T follicular helper cell (primary cell): Measurements from ENCODE around the gene ZNF423.

ENCODE experiments used
- DNase-seq: peaks from one replicate; pipeline ENCODE4 v3.0.0-alpha.2; 2020; ENCODE audit warnings: low read depth

ZNF423 gene

DNA sequence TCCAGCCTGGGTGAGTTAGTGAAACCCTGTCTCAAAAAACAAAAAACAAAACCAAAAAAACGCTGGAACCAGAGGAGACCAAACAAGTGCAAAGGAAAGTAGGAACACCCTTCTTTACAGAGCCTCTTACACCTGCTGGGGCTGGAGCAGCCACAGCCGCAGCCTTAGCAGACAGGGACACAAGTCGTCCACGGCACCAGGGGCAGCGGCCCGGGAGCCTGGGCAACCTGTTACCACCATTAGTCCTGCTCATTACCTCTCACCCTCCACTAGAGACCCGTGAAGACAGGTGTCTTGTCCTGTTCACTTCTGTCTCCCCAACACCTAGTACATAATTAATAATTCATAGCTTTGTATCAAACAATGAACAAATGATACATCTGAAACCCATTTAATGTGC lies 398.7 kb downstream of the ZNF423 start:
- DNase-seq: no peak

DNA sequence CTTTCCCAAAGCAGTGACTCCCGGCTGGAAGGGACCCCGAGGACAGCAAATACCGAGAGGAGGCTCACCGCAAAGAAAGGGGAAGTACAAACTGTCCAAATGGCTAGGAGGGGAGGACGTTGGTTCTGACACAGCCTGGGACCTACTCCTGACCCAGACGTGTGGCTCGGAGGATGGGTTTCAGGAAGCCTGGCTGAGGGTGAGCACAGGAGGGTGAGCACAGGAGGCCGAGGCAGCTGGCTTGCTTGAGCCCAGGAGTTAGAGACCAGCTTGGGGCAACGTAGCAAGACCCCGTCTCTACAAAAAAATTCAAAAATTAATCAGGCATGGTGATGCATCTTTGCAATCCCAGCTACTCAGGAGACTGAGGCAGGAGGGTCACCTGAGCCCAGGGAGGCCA lies 399.1 kb downstream of the ZNF423 start:
- no peak for DNase-seq

DNA sequence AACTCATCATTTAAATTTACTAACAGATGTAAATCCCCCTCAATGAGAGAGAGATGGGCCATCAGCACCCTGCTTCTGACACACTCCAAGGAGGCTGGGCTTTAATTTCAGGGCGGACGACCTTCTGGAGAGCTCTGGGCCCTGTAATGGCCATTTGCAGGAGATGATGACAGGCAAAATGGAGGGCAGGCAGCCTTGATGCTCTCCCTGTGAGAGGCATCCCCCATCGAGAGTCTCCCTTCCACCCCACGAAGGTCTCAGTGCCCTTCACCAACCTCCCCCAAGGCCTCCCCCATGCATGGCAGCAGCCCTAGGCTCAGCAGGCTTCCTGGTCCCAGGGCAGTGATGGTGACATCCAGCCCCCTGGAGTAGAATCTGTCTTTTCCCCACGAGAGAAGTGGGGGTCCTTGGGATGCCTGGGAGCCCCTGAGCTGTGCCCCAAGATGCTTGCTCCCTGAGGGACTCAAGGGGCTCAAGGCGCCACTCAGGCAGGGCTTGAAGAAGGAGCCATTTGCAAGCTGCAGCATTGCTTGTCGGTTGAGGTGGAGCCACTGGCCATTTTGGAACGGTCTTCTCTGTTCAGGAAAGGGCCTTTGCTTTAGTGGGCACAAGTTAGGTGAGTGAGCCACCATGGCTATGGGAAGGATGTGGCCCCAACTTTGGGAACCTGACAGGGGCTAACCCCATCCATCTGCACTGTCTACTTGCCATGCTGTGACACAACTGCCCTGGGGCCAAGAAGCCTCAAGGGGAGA lies 399.7 kb downstream of the ZNF423 start:
- DNase-seq: no peak

DNA sequence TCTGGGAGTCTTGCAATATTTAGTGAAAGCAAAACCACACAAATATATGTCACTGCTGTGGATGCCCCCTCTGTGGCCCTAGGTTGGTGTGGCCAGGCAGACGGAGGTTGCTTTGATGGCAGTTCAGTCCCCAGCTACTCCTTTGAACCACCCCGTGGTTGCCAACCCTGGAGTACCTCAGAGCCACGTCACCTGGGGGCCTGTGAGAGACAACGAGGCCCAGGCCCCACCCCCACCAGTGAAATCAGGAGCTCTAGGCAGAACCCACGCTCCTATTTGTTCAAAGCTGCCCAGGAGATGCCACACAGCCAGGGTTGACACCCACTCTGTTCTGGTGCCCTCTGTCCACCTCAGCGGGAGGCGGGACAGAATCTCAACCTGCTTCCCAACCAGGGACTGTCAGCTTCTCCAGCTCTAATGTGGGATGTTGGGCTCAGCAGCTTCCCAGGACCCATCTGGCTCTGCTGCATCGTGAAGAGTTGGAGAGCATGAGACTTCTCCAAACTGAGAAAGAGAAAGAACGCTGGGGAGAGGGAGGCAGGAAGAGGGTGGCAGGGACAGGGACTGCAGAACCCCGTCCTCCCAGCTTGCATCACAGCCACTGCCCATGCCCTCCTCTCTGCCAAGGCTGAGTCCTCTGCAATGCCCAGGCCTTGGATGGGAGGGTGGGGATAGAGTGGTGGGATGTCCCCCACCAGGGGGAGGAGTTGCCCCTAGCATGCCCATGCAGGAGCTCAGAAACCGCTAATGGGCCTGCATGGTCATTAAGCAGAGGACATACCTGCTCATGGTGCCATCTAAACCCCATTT lies 400.5 kb downstream of the ZNF423 start:
- DNase-seq: no peak

DNA sequence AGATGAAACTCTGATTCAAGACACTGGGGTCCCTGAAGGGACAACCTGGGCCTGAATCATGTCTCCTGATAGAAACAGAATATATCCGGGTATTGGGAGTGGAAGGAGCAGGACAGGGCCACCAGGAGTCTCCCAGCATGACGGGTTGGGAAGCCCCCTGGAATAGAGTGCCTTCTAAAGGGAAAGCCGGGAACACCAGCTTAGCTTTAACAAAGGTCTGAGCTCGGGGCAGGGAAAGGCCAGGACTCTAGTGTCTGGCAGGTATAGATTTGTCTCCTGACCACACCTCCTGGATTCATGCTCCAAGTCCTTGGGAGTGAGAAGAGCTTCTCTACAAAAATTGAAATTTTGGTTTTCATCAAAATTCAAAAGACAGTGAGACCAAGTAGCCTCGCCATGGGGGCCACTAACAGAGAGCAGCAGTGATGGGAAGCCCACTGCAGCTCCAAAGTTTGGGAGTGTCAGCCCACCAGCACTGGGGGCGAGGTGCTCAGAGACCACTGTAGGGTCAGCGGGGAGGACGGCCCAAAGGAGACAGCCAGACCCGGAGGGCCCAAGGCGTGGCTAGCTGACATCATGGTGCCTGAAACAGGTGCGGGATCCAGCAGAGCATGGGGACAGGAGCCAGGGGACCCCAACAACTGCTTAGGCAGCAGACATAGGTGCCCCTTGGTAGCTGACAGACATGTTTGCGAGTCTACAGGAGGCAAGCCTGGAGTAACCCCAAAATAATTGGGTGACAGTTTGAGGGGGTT lies 401.3 kb downstream of the ZNF423 start:
- no peak for DNase-seq

DNA sequence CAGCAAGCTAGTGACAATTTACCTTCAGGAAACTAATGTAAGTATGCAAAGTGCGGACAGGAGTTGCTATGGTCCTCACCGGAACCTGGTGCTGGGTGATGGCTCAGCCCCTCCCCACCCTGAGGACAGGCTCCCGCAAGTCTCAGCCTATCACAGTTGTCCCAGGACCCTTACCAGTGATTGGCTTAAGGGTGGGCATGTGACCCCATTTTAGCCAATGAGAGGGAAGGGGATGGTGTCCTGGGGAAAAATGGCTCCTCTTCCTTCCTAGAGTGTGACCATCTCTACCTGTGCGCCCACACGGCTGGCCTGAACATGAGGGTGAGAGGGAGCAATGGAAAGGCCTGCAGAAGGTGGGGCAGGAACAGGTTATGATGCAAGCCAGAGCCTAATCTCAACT lies 401.9 kb downstream of the ZNF423 start:
- no peak for DNase-seq

DNA sequence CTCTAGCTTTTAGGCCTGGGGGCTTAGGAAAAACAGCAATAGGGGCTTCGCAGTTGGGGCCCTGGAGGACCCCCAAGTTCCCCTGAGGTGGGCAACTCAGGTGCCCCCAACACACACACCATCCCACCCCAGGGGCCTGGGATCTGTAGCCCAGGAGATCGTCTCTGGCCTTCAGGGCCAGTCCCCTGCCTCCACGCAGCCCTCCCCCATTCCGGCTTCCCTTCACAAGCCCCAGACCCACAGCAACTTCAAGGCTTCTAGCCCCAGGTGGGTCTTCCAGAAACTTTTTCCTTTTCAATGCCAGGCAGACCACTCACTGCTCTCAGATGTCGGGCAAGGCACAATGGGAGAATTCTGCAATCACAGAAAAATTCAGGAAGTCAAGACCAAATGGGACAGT lies 402.9 kb downstream of the ZNF423 start:
- no peak for DNase-seq

DNA sequence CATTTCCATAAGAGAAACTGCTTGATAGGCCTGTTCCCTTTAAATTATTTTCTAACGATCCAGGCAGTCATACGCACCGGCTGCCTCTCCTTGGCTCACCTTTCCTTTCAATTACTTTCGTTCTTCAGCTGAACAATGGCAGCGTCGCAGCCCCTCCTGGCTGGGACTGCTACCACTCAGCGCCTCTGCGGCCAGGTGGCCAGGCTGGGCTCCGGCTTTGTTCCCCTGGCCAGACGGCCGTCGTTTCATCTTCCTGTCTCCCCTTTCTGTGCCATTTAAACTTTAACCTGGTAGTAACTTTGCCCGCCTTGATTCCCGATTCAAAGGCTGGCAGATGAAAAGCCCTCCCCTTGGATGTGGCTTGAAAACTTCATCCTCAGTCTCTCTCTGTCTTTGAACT lies 403.3 kb downstream of the ZNF423 start:
- no peak for DNase-seq

DNA sequence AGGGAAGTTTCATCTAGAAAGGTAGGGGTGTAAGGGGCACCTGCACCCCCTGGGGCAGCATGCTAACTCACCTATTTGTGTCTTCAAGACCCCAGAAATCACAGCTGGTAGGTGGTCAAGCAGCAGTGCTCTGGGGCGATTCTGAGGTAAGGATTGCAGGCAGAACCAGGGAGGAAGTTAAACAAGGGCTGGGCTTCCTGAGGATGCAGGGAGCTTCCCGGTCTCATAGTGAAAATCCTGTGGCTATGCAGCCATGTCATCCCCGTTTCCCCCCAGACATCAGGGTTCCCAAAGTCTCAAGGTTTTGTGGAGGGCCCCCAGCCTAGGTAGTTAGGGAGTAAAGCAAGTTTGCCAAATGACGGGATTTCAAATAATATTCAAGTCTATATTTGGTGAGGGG lies 403.8 kb downstream of the ZNF423 start:
- DNase-seq: no peak

DNA sequence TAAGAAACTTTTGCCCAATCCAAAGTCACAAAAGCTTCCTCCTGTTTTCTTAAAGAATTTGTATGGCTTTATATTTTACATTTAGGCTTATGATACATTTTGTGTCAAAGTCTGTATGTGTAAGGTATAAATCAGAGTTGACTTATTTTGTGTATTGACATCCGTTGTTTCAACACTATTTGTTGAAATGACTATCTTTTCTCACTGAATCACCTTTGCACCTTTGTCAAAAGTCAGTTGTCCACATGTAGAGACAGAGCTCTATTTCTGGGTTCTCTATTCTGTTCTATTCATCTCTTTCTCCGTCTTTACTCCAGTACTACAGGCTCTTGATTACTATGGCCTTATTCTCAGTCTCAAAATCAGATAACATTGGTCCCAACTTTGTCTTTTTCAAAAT lies 409.1 kb downstream of the ZNF423 start:
- no peak for DNase-seq

DNA sequence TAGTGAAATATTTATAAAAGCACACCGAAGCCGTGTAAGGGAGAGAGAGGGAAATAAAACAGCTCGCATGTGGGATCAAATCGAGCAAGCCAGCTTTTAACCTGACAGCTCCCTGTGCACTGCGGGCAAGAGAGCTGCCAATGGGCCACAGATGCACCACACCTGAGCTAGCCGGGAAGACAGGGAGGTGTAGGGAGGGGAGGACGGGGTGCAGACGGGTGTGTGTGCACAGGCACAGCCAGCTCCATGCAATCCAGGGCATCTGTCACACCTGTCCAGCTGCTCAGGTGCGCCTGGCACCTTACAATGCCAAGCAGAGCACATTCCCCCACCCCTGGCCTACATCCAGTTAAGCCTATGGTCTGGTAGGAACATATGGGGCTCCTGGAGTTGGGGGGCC lies 412.3 kb downstream of the ZNF423 start:
- DNase-seq: no peak

DNA sequence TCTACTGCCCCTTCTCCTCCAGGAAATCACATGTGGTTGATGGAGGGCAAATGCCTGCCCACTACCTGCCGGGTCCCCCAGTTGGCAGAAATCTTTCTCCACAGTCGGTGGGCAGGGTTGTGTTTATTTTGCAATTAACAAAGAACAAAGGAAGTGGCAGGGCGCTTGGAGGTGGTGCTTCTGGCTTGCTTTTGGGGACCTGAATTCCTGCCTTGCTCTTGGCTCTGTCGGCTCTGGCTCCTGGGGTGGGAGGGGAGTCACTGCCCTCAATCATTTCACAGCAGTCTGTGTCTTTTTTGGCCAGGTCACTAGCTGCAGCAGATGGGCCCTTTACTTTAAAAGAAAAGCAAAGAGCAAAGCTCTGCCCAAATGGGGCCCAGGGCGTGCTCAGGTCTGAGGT lies 413.1 kb downstream of the ZNF423 start:
- DNase-seq: no peak

DNA sequence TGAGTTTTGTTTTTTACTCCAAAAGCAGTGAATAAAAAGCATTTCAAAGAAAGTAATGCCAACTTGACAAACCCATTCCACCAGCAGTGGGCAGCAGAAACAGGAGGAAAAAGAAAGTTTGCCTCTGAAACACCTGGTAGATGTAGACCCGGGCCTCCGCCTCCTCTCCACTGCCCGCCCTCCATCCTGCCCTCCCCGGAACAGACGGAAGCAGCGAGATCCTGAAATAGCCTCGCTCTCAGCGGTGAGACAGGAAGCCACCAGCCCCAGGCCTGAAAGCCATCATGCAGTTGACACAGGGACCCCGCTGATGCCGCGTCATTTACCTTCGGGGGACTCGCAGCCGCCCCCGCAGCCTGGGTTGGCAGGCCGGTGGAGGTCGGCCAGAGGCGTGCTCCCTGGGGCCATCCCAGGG lies 414.5 kb downstream of the ZNF423 start:
- DNase-seq: peak; percentile 59

DNA sequence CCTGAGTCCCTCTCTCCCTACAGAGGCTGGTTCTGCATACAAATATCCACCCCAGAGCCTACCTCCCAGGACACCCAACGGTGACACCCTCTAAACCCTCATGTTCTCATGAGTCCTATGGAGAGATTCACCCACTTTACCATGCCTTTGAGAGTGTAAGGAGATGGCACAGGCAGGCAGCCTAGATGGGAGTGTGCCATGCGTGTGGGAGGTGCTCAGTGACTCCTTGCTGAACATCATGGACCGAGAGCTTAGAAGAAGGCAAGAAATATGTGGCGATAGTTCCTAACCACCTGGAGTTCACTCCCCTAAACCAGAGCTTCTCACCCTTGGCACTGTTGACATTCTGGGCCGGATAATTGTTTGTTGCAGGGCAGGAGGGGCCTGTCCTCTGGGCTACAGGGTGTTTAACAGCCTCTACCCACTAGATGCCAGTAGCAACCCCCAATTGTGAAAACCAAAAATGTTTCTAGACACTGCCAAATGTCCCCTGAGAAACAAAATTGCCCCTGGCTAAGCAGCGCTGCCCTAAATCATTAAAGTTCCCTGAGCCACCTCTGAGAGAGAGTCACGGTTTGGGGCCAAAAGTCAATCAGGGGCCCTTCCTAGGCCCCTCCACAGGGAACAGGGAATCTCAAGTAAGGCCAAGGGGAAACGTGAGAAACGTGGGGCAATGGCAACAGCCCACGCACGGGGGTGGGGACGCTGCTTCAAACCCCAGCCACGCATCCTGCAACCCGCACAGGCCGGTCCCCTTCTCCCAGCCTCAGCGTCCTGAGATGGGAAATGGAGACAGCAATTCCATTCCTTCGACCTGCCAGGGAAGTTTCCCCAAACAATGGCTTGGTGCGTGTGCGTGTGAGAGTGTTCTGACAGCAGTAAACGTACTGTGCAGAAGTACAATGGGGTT lies 415.5 kb downstream of the ZNF423 start:
- no peak for DNase-seq

DNA sequence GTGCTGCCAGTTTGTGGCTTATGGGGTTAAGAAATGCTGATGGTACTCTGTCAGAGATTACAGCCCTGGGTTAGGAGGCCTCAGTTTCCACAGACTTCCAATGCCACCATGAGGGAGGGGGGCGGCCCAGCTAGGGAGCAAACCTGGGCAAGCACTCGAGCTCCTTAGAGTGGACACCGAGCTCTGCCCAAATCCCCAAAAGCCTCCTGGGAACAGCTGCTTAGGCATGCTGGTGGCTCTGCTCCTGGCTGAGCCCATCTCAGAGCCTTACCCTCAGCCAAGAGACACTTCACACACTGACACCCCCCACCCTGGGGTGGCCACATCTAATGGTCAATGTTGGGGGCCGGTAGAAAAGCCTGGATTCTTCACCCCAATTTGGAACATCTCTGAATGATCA lies 416.2 kb downstream of the ZNF423 start:
- DNase-seq: no peak

DNA sequence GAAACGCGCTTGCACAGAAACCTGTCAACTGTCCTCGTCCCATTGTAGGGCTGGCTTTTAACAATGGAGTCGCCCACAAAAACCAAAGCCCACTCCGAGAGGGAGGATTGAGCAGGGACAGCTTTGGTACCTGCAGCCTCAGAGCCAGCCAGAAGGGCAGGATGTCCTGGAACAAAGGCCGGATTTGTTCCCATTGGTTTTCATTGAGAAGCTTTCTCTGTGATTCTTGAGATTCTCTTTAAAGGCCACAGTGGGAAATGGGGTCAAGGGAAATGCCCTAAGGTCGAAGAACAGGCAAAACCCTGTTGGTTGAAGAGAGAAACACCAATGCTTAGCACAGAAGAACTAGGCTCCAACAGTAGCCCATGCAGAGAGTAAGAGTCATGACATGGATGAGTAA lies 416.9 kb downstream of the ZNF423 start:
- no peak for DNase-seq
